Mesothelial cell of epicardium (in vitro differentiated cells): Measurements from ENCODE around the gene SLC2A6. TPM values are rescaled to one million over a fixed set of nuclear protein-coding genes. Genes with fewer than 3 reads are reported as not detected.

Experiments used
- DNase-seq, 2 experiments: peaks; one replicate each; pipeline ENCODE4 v3.0.0; 2021; ENCODE audit warnings: low spot score in 2 of 2; ENCODE audit not compliant: unreplicated experiment in 2 of 2
- H3K27ac Mint-ChIP-seq: 2 replicates; pipeline ENCODE4 v1.8.0; 2021; ENCODE audit warnings: mixed read lengths
- H3K27me3 Mint-ChIP-seq: 2 replicates; pipeline ENCODE4 v1.8.0; 2021; ENCODE audit warnings: low read depth, mixed read lengths
- H3K36me3 Mint-ChIP-seq: 2 replicates; pipeline ENCODE4 v1.8.0; 2021; ENCODE audit warnings: mixed read lengths
- H3K4me1 Mint-ChIP-seq: 2 replicates; pipeline ENCODE4 v1.8.0; 2021; ENCODE audit warnings: mixed read lengths
- H3K4me3 Mint-ChIP-seq: 2 replicates; pipeline ENCODE4 v1.8.0; 2021; ENCODE audit warnings: mild to moderate bottlenecking, moderate library complexity, mixed read lengths
- H3K9me3 Mint-ChIP-seq: 2 replicates; pipeline ENCODE4 v1.8.0; 2021; ENCODE audit warnings: mixed read lengths
- CTCF ChIP-seq: fragments of 200-600 bp; sonication (generic); IDR thresholded peaks from one replicate; pipeline ENCODE4 v1.5.0; 2021; ENCODE audit warnings: antibody characterized with exemption; ENCODE audit not compliant: unreplicated experiment
- total RNA-seq: library from RNA; stranded (reverse); gene quantifications from 3 replicates; pipeline ENCODE4 v1.2.1, GENCODE V29; 2021

The SLC2A6 gene
- total RNA-seq, 1 donor from 2014 or later, result 9.0 TPM

- H3K27me3 Mint-ChIP-seq, result peaks cover 10% of the 10 kb centered on the region
- H3K4me3 Mint-ChIP-seq, result peak overlapping the region; percentile 33
- no peak for DNase-seq
- H3K9me3 Mint-ChIP-seq, result no peaks in the 10 kb centered on the region
- no peak for TF ChIP-seq CTCF
- H3K36me3 Mint-ChIP-seq, result no peaks in the 10 kb centered on the region
- peaks cover 5% of the 10 kb centered on the region for H3K4me1 Mint-ChIP-seq
- H3K27ac Mint-ChIP-seq, result no peak overlapping the region
These were observed 1.4 kb downstream of the SLC2A6 start for GRCh38 chr9:133477461-133477860.

GRCh38 chr9:133476941-133477340, 2.0 kb downstream of the SLC2A6 start:
- peaks cover 5% of the 10 kb centered on the region for H3K4me1 Mint-ChIP-seq
- H3K36me3 Mint-ChIP-seq, result peaks cover under 1% of the 10 kb centered on the region
- DNase-seq, result no peak
- no peak overlapping the region for H3K27ac Mint-ChIP-seq
- H3K27me3 Mint-ChIP-seq, result peaks cover 10% of the 10 kb centered on the region
- no peaks in the 10 kb centered on the region for H3K9me3 Mint-ChIP-seq
- no peak overlapping the region for H3K4me3 Mint-ChIP-seq
- TF ChIP-seq CTCF, result no peak

- H3K4me3 Mint-ChIP-seq, result no peak overlapping the region
These were observed 2.6 kb downstream of the SLC2A6 start for GRCh38 chr9:133476036-133476931.

GRCh38 chr9:133475292-133476012, 3.4 kb downstream of the SLC2A6 start:
- no peak for TF ChIP-seq CTCF
- no peak for DNase-seq
- Mint-ChIP-seq H3K4me1 (peaks cover 5% of the 10 kb centered on the region), H3K9me3 (no peaks in the 10 kb centered on the region), H3K36me3 (peaks cover 3% of the 10 kb centered on the region), H3K27me3 (peaks cover 7% of the 10 kb centered on the region), H3K27ac (no peak overlapping the region), H3K4me3 (no peak overlapping the region)

More at GRCh38 chr9:133476036-133476931, 2.6 kb downstream of the SLC2A6 start:
- Mint-ChIP-seq H3K27ac (no peak overlapping the region), H3K9me3 (no peaks in the 10 kb centered on the region), H3K4me1 (peaks cover 5% of the 10 kb centered on the region), H3K27me3 (peaks cover 8% of the 10 kb centered on the region), H3K36me3 (peaks cover 3% of the 10 kb centered on the region)
- no peak for TF ChIP-seq CTCF
- no peak for DNase-seq

- Mint-ChIP-seq H3K27ac (no peak overlapping the region), H3K4me3 (no peak overlapping the region), H3K4me1 (peaks cover 4% of the 10 kb centered on the region), H3K36me3 (peaks cover 3% of the 10 kb centered on the region), H3K9me3 (no peaks in the 10 kb centered on the region), H3K27me3 (peaks cover 5% of the 10 kb centered on the region)
- DNase-seq, result no peak
- TF ChIP-seq CTCF, result no peak
These were observed 4.0 kb downstream of the SLC2A6 start for GRCh38 chr9:133474853-133475252.
